Adipose tissue (tissue), 3 donors: Measurements from ENCODE around the gene GJD4. TPM values are rescaled to one million over a fixed set of nuclear protein-coding genes. Genes with fewer than 3 reads are reported as not detected.

Experiments
- H3K27ac ChIP-seq: one replicate; pipeline ENCODE4 v1.5.1; 2013; ENCODE audit warnings: low read depth, low read length
- WGBS, 3 donors: extraction: QIAGEN DNeasy Blood & Tissue Kit; methylation state at CpG; one replicate each; pipeline ENCODE4 v1.1.7; 2013; 5-methylcytosine and 5-hydroxymethylcytosine counted together
- polyA plus RNA-seq, 3 donors: library from polyadenylated mRNA; stranded (reverse); fragments of 200-250 nt; gene quantifications; one replicate each; pipeline ENCODE4 v1.2.3, GENCODE V29; 2013
- donor health status: healthy with polysubstance abuse.
- donor health status: Bipolar disorder and iron deficiency.
- donor health status: healthy.

The GJD4 gene
- polyA plus RNA-seq, 3 donors: 0.06 TPM; not detected in 2

- H3K27ac ChIP-seq: no peak overlapping the region
- 94 to 96% (median 95%) methylated on average over 3 of the region's 3 CpGs for WGBS, 3 donors
These were observed 28.4 kb upstream of the GJD4 start for GRCh38 chr10:35576730-35577129.

GRCh38 chr10:35577926-35578617 is 27.1 kb upstream of the GJD4 start:
- H3K27ac ChIP-seq: no peak overlapping the region
- 48 to 56% (median 52%) methylated on average over 7 of the region's 7 CpGs for WGBS, 3 donors

- 36 to 88% (median 84%) methylated on average over 4 of the region's 4 CpGs for WGBS, 3 donors
- H3K27ac ChIP-seq: no peak overlapping the region
These were observed 26.6 kb upstream of the GJD4 start for GRCh38 chr10:35578618-35578956.

- 72 to 85% (median 75%) methylated on average over 3 of the region's 3 CpGs for WGBS, 3 donors
- no peak overlapping the region for H3K27ac ChIP-seq
These were observed 26.0 kb upstream of the GJD4 start for GRCh38 chr10:35579116-35579515.

GRCh38 chr10:35579726-35580422 is 25.3 kb upstream of the GJD4 start:
- 42 to 69% (median 69%) methylated on average over 12 of the region's 12 CpGs for WGBS, 3 donors
- no peak overlapping the region for H3K27ac ChIP-seq

GRCh38 chr10:35580423-35580770 is 24.7 kb upstream of the GJD4 start:
- H3K27ac ChIP-seq: no peak overlapping the region
- WGBS, 3 donors: 79 to 90% (median 84%) methylated on average over 3 of the region's 3 CpGs

GRCh38 chr10:35581655-35582054 is 23.5 kb upstream of the GJD4 start:
- whole genome bisulfite sequencing, 3 donors: 87 to 90% (median 89%) methylated on average over 6 of the region's 6 CpGs

GRCh38 chr10:35584946-35585345 is 20.2 kb upstream of the GJD4 start:
- H3K27ac ChIP-seq: no peak overlapping the region
- 92 to 97% (median 95%) methylated on average over 9 of the region's 9 CpGs for WGBS, 3 donors

More at GRCh38 chr10:35581655-35582054, 23.5 kb upstream of the GJD4 start:
- no peak overlapping the region for H3K27ac ChIP-seq

- WGBS, 3 donors: 93 to 95% (median 94%) methylated on average over 11 of the region's 11 CpGs
- no peak overlapping the region for H3K27ac ChIP-seq
These were observed 19.8 kb upstream of the GJD4 start for GRCh38 chr10:35585356-35585755.

GRCh38 chr10:35585903-35586535 is 19.1 kb upstream of the GJD4 start:
- H3K27ac ChIP-seq: no peak overlapping the region
- WGBS, 3 donors: 51 to 57% (median 55%) methylated on average over 8 of the region's 8 CpGs

- no peak overlapping the region for H3K27ac ChIP-seq
These were observed 16.3 kb upstream of the GJD4 start for GRCh38 chr10:35588836-35589235.

- H3K27ac ChIP-seq: no peak overlapping the region
- WGBS, 3 donors: 81 to 94% (median 89%) methylated on average over 4 of the region's 4 CpGs
These were observed 12.7 kb upstream of the GJD4 start for GRCh38 chr10:35592441-35592840.

- 51 to 77% (median 75%) methylated on average over 14 of the region's 14 CpGs for WGBS, 3 donors
- H3K27ac ChIP-seq: no peak overlapping the region
These were observed 10.7 kb upstream of the GJD4 start for GRCh38 chr10:35594115-35595079.

- 23 to 34% (median 33%) methylated on average over 3 of the region's 3 CpGs for WGBS, 3 donors
- H3K27ac ChIP-seq: no peak overlapping the region
These were observed 10.0 kb upstream of the GJD4 start for GRCh38 chr10:35595106-35595505.

GRCh38 chr10:35598379-35598778 is 6.8 kb upstream of the GJD4 start:
- WGBS, 3 donors: 19 to 44% (median 35%) methylated on average over 6 of the region's 6 CpGs
- no peak overlapping the region for H3K27ac ChIP-seq

GRCh38 chr10:35600193-35600592 is 4.9 kb upstream of the GJD4 start:
- WGBS, 3 donors: 53 to 69% (median 67%) methylated on average over 2 of the region's 2 CpGs
- no peak overlapping the region for H3K27ac ChIP-seq

- no peak overlapping the region for H3K27ac ChIP-seq
- WGBS, 3 donors: 79 to 84% (median 80%) methylated on average over 6 of the region's 6 CpGs
These were observed 1.3 kb downstream of the GJD4 start for GRCh38 chr10:35606430-35606829.

GRCh38 chr10:35607475-35608327 is 2.6 kb downstream of the GJD4 start:
- WGBS, 3 donors: 6 to 8% (median 7%) methylated on average over 71 to 78 of the region's 78 CpGs

More at GRCh38 chr10:35607475-35608327, 2.6 kb downstream of the GJD4 start:
- H3K27ac ChIP-seq: no peak overlapping the region
